Mononuclear cell (primary cell): Measurements from ENCODE around the gene SRSF1. TPM values are rescaled to one million over a fixed set of nuclear protein-coding genes. Genes with fewer than 3 reads are reported as not detected.
A peak's percentile ranks its signal among the peaks of the same experiment; 100 is the strongest.

Experiments used
- H3K27me3 ChIP-seq: 2 replicates; pipeline ENCODE4 v1.6.0; 2011; ENCODE audit warnings: low read length, control low read depth; ENCODE audit not compliant: insufficient read depth
- H3K4me1 ChIP-seq: 2 replicates; pipeline ENCODE4 v1.5.1; 2011; ENCODE audit warnings: mild to moderate bottlenecking, low read length, control low read depth; ENCODE audit not compliant: insufficient read depth
- H3K4me3 ChIP-seq: 2 replicates; pipeline ENCODE4 v1.5.1; 2011; ENCODE audit warnings: mild to moderate bottlenecking, low read length, moderate library complexity
- H3K9me3 ChIP-seq: 2 replicates; pipeline ENCODE4 v1.5.1; 2011; ENCODE audit warnings: low read depth, mild to moderate bottlenecking, control low read depth, low read length
- total RNA-seq: library from RNA; depleted of rRNA; stranded (reverse); fragments of >200 nt; gene quantifications from one replicate; pipeline ENCODE4 v1.2.3, GENCODE V29; 2012

The SRSF1 gene
- total RNA-seq, 1 donor = 127 TPM

DNA sequence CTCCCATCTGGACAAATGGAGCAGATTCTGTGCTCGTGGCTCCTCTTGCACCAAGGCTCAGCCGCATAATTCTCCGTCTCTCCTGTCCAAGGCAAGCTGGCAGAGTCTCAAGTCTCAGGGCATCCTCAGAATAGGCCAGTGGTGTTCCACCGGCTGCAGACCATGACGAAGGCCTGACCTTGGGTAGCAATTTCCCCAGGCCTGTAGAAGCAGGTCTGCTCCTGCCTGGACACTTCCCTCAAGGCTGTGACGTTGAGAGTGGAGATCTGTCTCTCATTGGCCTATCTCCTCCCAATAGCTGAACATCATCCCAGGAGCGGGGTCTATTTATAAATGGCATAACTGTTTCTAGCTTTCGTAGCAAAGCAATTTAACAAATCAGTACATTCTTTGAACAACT is 33.3 kb upstream of the SRSF1 start:
- Histone ChIP-seq H3K9me3 (no peaks in the 10 kb centered on the region), H3K27me3 (peaks cover 14% of the 10 kb centered on the region), H3K4me1 (no peaks in the 10 kb centered on the region), H3K4me3 (no peak overlapping the region)

DNA sequence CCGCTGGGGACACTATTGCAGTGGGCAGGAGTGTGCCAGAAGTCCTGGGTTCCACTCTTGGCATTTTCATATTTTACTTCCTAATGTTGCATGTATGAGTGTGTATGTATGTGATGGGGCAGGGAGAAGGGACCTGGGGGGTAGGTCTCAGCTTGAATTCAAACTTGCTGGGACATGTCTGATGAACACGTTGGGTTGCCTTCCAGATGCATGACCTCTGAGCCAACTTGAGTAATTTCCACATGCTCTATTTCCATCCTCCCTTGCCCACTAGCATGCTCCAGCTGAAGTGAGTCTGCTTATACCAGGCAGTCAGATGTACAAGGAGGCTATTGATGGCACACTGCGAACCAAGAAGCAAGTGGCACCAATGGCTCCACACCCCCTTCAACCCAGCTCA is 32.9 kb upstream of the SRSF1 start:
- Histone ChIP-seq H3K4me3 (no peak overlapping the region), H3K27me3 (peaks cover 14% of the 10 kb centered on the region), H3K9me3 (no peaks in the 10 kb centered on the region), H3K4me1 (no peaks in the 10 kb centered on the region)

DNA sequence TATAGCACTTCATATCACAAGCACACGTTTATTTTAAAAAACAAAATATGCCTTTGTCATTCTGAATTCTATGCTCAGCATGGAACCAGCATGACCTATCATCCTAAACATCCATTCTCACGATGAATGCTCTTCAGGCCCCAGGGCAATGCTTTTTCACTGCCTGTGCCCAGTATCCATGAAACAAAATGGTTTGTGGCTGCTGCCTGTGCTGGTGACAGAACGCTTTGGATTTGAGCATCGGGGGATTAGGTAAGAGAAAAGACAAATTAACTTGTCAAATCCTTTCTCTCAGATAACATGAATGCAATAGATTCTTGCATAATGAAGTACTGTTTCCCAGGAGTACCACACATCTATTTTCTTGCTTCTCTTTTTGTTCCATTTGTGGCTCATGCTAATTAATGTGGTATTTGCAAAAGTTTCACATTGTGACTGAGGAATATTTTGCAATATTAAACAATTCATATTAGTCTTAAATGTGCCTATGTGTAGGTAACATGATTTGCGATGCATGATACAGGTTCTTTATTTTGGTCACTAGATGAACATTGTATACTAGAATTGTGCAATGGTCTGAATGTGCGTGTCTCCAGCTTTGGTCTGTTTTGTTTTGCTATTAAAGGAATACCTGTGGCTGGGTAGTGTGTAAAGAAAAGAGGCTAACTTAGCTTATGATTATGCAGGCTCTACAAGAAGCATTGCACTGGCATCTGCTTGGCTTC is 25.8 kb upstream of the SRSF1 start:
- Histone ChIP-seq H3K27me3 (peaks cover 4% of the 10 kb centered on the region), H3K4me1 (peaks cover 14% of the 10 kb centered on the region), H3K4me3 (no peak overlapping the region), H3K9me3 (no peaks in the 10 kb centered on the region)

DNA sequence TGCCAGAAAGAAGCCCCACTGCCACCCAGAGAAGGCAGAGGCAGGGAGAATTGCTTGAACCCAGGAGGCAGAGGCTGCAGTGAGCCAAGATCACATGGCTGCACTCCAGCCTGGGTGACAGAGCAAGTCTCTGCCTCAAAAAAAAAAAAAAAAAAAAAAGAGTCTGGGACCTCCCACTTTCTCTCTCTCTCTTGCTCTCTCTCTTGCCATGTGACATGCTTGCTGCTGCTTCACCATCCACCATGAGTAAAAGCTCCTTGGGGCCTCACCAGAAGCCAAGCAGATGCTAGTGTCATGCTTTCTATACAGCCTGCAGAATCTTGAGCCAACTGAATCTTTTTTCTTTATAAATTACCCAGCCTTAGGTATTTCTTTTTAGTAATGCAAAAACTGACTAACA is 21.5 kb upstream of the SRSF1 start:
- no peaks in the 10 kb centered on the region for H3K9me3 ChIP-seq

DNA sequence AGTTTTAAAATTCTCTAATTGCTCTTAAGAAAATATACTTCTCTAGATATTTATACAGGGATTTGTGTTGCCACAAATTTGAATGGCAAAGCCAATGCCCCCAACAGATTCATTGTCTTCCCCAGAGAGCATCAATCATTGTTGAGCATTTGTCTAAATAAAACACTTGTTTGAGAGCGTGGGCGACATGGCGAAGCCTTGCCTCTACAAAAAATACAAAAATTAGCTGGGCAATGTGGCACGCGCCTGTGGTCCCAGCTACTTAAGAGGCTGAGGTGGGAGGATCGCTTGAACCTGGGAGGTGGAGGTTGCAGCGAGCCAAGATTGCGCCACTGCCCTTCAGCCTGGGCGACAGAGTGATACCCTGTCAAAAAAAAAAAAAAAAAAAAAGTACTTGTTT is 13.4 kb upstream of the SRSF1 start:
- H3K9me3 ChIP-seq = no peaks in the 10 kb centered on the region

More for the DNA sequence above, 21.5 kb upstream of the SRSF1 start:
- Histone ChIP-seq H3K4me3 (no peak overlapping the region), H3K27me3 (peaks cover 15% of the 10 kb centered on the region), H3K4me1 (peaks cover 22% of the 10 kb centered on the region)

DNA sequence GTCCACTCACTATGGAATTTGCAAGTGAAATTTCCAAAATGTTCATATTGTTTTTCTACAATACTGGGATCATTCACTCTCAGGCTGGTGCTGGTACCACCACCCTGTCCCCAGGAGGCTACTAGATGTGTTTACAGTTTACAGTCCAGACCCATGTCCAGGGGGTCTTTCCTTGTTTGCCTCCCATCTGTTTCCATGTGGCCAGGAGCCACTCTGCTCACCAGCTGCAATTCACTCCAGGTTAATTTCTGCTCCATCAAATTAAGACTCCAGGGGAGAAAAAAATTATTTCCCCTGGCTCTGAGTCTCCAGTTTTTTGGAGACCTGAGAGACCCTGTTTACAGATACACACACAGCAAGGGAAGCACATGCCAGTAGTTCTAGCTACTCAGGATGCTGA is 12.5 kb upstream of the SRSF1 start:
- Histone ChIP-seq H3K27me3 (peaks cover 4% of the 10 kb centered on the region), H3K4me3 (no peak overlapping the region), H3K4me1 (peaks cover 8% of the 10 kb centered on the region), H3K9me3 (no peaks in the 10 kb centered on the region)

More for the DNA sequence above, 13.4 kb upstream of the SRSF1 start:
- Histone ChIP-seq H3K27me3 (peaks cover 11% of the 10 kb centered on the region), H3K4me1 (peaks cover 16% of the 10 kb centered on the region), H3K4me3 (no peak overlapping the region)

DNA sequence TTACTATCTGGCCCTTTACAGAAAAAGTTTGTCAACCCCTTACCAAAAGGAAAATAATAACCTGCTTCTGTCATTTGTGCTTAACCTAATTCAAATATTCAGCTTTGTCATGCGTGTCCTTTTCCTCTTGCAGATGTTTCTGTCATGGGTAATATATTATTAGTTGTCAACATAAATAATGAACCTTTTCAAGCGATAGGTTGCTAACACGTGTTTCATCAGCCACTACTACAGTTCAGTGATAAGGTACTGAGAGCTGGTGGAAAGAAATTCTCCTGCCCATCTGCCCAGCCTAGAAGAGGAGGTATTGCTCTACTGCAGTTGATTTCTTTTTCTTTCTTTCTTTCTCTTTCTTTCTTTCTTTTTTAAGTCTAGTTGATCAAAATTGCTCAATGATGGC is 12.0 kb upstream of the SRSF1 start:
- Histone ChIP-seq H3K4me1 (peaks cover 5% of the 10 kb centered on the region), H3K9me3 (no peaks in the 10 kb centered on the region), H3K4me3 (no peak overlapping the region), H3K27me3 (peaks cover 4% of the 10 kb centered on the region)

DNA sequence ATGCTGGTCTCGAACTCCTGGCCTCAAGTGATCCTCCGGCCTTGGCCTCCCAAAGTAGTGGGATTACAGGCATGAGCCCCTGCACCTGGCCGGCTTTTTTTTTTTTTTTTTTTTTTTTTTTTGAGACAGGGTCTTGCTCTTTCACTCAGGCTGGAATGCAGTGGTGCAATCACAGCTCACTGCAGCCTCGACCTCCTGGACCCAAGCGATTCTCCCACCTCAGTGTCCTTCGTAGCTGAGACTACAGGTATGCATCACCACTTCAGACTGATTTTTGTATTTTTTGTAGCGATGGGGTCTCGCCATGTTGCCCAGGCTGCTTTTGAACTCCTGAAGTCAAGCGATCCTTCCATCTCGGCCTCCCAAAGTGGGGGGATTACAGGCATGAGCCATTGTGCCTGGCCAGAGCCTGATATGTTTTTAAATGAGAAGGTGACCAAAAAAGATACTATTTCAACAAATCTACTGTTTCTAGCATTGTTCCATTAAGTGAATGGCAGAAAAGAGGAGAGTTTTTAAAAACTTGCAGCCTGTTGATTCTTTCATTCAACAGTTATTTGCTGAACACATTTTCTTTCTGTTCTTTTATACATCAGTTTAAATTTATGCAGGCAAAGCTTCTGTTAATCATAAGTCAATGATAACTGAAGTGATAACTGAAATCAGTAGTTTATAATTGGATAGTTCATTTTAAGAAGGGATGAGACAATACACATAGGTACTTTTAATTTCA is 3.2 kb upstream of the SRSF1 start:
- peaks cover 17% of the 10 kb centered on the region for H3K4me1 ChIP-seq
- no peaks in the 10 kb centered on the region for H3K27me3 ChIP-seq
- H3K4me3 ChIP-seq = no peak overlapping the region
- H3K9me3 ChIP-seq = no peaks in the 10 kb centered on the region

DNA sequence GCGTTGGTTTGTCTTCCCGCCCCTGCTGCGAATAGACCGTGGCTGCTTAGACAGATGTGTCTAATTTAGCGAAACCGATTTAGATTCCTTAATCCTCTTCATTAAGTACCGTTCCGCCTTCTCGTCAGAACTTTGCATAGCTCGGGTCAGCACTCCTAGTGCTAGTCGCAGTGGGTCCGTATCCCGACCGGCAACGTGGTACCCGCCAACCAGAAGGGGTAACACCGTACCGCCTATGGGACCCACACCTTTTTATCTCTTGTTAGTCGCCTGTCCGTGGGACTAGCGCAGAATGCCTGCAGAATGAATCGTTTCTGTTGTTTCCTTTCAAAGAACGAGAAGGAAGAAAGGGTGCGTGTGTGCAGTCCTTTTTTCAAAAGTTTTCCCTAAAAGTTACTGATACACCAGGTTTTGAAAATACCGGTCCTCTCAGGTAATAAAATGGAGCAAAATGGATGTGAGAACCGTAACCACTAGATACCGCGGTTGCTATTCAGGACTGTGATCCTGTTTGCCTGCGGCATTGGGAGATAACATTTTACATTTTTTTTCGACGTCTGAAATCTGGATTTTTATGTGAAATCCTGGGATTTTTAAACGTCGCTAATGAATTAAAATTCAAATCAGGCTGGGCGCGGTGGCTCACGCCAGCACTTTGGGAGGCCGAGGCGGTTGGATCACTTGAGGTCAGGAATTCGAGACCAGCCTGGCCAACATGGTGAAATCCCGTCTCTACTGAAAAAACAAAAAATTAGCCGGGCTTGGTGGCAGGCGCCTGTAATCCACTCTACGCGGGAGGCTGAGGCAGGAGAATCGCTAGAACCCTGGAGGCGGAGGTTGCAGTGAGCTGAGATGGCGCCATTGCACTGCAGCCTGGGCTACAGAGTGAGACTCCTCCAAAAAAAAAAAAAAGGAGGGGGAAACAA is 998 bp upstream of the SRSF1 start:
- Histone ChIP-seq H3K27me3 (no peaks in the 10 kb centered on the region), H3K9me3 (no peaks in the 10 kb centered on the region), H3K4me3 (peak overlapping the region; percentile 99), H3K4me1 (peaks cover 32% of the 10 kb centered on the region)

DNA sequence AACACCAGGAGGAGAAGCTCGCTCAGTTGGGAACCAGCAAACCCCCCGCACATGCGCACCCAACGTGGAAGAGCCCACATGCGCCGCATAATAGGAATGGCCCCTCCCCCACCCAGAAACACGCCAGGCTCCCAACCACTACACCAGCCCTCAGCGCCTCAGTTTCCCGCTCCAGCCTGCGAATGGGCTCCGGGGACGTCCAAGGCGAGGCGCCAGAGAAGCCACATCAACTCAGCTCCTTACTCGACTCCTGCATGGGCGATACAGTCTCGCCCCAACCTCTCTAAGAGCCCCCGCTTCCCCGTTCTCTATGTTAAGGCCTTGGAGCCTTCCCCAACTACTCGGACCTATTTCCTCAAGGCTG is 504 bp downstream of the SRSF1 start:
- Histone ChIP-seq H3K9me3 (no peaks in the 10 kb centered on the region), H3K4me1 (peaks cover 35% of the 10 kb centered on the region), H3K27me3 (no peaks in the 10 kb centered on the region), H3K4me3 (peak overlapping the region; percentile 99)

DNA sequence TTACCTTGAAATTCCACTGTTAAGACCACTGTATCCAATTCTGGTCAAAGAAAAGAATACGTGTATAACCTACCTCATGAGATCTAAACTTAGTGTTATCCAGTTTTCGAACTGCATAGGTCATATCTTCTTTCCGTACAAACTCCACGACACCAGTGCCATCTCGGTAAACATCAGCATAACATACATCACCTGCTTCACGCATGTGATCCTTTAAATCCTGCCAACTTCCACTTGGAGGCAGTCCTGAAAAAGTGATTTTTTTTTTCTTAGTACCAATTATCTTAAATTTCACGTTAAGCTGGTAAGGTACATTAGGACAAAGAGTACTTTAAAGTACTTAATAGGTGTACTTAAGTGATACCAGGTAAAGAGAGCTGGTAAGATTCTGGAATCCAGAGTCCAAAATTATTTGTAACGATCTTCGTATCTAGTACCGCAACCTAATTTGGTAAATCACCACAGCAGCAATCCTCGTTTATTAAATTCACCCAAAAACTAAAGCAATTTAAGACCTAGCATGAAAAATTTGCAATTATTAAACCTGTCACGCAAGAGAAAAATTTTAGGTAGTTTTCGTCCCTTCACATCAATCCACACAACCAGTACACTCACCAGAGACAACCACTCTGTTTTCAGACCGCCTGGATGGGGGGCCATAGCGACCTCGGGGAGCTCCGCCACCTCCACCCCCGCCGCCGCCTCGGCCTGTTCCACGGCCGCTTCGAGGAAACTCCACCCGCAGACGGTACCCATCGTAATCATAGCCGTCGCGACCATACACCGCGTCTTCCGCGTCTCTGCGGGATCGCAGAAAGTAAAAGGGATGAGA is 1.1 kb downstream of the SRSF1 start:
- no peaks in the 10 kb centered on the region for H3K9me3 ChIP-seq
- H3K4me1 ChIP-seq = peaks cover 35% of the 10 kb centered on the region
- no peaks in the 10 kb centered on the region for H3K27me3 ChIP-seq
- peak overlapping the region; percentile 99 for H3K4me3 ChIP-seq

DNA sequence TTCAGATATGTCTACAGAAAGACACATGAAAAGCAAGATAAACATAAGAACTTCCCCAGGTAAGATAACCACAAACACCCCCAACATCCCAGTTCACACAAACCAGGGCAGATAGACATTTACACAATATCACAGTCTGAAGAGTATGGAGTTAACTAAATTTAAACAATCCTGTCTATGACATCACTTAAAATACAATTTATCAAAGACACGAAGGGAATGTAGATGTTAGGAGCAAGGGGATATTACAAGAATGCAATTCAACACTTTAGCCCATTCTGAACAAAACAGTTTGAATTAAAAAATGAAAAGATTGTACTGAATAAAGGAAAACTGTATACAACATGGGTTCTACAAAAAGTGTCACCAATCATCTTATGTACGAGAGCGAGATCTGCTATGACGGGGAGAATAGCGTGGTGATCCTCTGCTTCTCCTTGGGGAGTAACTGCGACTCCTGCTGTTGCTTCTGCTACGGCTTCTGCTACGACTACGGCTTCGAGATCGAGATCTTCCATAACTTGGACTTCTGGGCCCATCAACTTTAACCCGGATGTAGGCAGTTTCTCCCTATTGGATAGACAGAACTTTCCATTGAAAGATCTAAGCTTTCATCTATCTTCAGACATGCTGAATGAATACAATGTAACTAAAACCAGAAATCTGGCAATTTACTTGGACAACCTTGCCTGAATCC is 1.9 kb downstream of the SRSF1 start:
- H3K9me3 ChIP-seq = no peaks in the 10 kb centered on the region
- peaks cover 35% of the 10 kb centered on the region for H3K4me1 ChIP-seq
- no peak overlapping the region for H3K4me3 ChIP-seq
- H3K27me3 ChIP-seq = no peaks in the 10 kb centered on the region

DNA sequence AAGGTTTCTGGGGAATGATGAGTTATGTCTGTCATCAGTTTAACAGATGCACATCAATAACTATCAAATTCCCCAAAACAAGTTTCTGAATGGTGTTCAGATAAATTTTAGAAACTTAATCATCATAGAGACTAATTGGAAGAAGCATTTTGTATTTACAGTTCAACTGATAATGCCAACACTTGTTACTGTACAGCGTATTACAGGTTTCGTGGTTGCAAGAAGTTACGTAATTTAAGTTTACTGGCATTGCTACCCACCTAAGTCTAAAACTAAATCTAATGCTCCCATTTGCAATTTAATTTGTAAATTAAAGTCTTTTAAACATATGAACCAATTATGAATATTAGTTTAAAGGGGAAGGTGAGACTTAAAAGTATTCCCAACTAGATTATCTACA is 3.0 kb downstream of the SRSF1 start:
- no peaks in the 10 kb centered on the region for H3K9me3 ChIP-seq
- H3K4me1 ChIP-seq = peaks cover 35% of the 10 kb centered on the region
- H3K27me3 ChIP-seq = no peaks in the 10 kb centered on the region
- no peak overlapping the region for H3K4me3 ChIP-seq

DNA sequence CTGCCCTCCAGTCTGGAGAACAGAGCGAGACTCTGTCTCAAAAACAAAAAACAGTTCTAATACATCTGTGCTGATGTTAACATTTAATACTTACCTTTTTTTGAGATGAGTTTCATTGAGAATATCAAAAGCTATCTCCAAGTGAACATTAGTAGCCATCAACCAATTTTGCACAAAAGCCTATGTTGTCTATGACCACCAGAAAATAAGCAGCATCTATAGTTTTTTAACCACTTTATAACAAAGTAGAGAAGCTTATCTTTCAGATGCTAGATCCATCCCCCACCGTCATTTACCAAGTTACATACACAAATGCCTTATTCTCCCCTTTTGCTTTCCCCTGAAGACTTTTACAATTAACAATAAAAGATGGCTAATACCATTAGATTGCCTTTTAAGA is 4.1 kb downstream of the SRSF1 start:
- Histone ChIP-seq H3K9me3 (no peaks in the 10 kb centered on the region), H3K27me3 (no peaks in the 10 kb centered on the region), H3K4me1 (peaks cover 31% of the 10 kb centered on the region), H3K4me3 (no peak overlapping the region)
